Fibroblast of pulmonary artery (primary cell): ENCODE measurements around the gene BBLN.
"Not testable (repeated sequence)": the region's sequence is repeated elsewhere in the genome, so short reads cannot be mapped to it uniquely, and the experiment has no call there.

Experiments used
- DNase-seq: peaks from one replicate; pipeline ENCODE4 v3.0.0-alpha.2; 2010; ENCODE audit warnings: low read depth
- H3K4me3 ChIP-seq: replicated peaks from 2 replicates; pipeline ENCODE4 v1.5.1; 2011; ENCODE audit warnings: low read depth, mild to moderate bottlenecking, control low read depth, low read length, moderate library complexity
- TF ChIP-seq, protein P1 (sequence below): IDR thresholded peaks from 2 replicates; pipeline ENCODE4 v1.5.1; 2011; ENCODE audit warnings: mild to moderate bottlenecking, control low read depth, low read length, inconsistent platforms; ENCODE audit errors: missing control alignments

The BBLN gene

GRCh38 chr9:128180001-128180400 lies 19.9 kb downstream of the BBLN start:
- DNase-seq, result no peak
- no peak overlapping the region for H3K4me3 ChIP-seq
- TF ChIP-seq, protein P1, sequence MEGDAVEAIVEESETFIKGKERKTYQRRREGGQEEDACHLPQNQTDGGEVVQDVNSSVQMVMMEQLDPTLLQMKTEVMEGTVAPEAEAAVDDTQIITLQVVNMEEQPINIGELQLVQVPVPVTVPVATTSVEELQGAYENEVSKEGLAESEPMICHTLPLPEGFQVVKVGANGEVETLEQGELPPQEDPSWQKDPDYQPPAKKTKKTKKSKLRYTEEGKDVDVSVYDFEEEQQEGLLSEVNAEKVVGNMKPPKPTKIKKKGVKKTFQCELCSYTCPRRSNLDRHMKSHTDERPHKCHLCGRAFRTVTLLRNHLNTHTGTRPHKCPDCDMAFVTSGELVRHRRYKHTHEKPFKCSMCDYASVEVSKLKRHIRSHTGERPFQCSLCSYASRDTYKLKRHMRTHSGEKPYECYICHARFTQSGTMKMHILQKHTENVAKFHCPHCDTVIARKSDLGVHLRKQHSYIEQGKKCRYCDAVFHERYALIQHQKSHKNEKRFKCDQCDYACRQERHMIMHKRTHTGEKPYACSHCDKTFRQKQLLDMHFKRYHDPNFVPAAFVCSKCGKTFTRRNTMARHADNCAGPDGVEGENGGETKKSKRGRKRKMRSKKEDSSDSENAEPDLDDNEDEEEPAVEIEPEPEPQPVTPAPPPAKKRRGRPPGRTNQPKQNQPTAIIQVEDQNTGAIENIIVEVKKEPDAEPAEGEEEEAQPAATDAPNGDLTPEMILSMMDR, result no peak

- H3K4me3 ChIP-seq, result no peak overlapping the region
- DNase-seq, result no peak
- TF ChIP-seq, protein P1, result no peak
Measured at GRCh38 chr9:128180447-128180846, 20.4 kb downstream of the BBLN start.

DNA sequence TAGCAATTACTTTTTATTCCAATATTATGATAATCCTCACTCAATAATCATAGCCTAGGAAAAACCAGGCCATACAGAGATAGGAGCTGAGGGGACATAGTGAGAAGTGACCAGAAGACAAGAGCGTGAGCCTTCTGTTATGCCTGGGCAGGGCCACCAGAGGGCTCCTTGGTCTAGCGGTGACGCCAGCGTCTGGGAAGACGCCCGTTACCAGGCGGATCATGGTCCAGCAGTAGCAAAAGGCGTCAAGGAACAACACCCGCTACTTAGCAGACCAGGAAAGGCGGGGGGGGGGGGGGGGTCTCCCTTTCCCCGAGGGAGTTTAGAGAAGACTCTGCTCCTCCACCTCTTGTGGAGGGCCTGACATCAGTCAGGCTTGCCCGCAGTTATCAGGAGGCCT lies 21.4 kb downstream of the BBLN start:
- H3K4me3 ChIP-seq, result not testable (repeated sequence)
- peak; percentile 46 for DNase-seq
- TF ChIP-seq, protein P1, result peak; percentile 38

GRCh38 chr9:128182893-128183588 lies 23.0 kb downstream of the BBLN start:
- TF ChIP-seq, protein P1, result no peak
- DNase-seq, result no peak
- no peak overlapping the region for H3K4me3 ChIP-seq

- no peak overlapping the region for H3K4me3 ChIP-seq
- no peak for DNase-seq
- TF ChIP-seq, protein P1, result no peak
Measured at GRCh38 chr9:128185979-128186965, 26.2 kb downstream of the BBLN start.

- no peak overlapping the region for H3K4me3 ChIP-seq
- TF ChIP-seq, protein P1, result no peak
- no peak for DNase-seq
Measured at GRCh38 chr9:128187361-128187760, 27.3 kb downstream of the BBLN start.
